Duodenal mucosa (tissue), 2 donors: ENCODE data around the gene CREBRF.
"Not testable (repeated sequence)": the region's sequence is repeated elsewhere in the genome, so short reads cannot be mapped to it uniquely, and the experiment has no call there.

Source experiments
- H3K27ac ChIP-seq: one replicate; pipeline ENCODE4 v1.7.0; 2013; ENCODE audit warnings: low read depth, low read length
- H3K27me3 ChIP-seq, 2 donors: one replicate each; pipeline ENCODE4 v1.7.0; 2013; ENCODE audit warnings: low read length in 2 of 2, control low read depth in 1 of 2; ENCODE audit not compliant: insufficient read depth in 2 of 2, control insufficient read depth in 1 of 2
- H3K36me3 ChIP-seq, 2 donors: one replicate each; pipeline ENCODE4 v1.7.0; 2013; ENCODE audit warnings: low read length in 2 of 2, control low read depth in 1 of 2; ENCODE audit not compliant: insufficient read depth in 2 of 2, control insufficient read depth in 1 of 2
- H3K4me1 ChIP-seq, 2 donors: one replicate each; pipeline ENCODE4 v1.7.0; 2013; ENCODE audit warnings: low read length in 2 of 2, control low read depth in 1 of 2; ENCODE audit not compliant: insufficient read depth in 2 of 2, control insufficient read depth in 1 of 2
- H3K4me3 ChIP-seq, 2 donors: one replicate each; pipeline ENCODE4 v1.7.0; 2013; ENCODE audit warnings: low read length in 2 of 2, low read depth in 1 of 2
- H3K9ac ChIP-seq, 2 donors: one replicate each; pipeline ENCODE4 v1.7.0; 2013; ENCODE audit warnings: low read length in 2 of 2, low read depth in 1 of 2
- H3K9me3 ChIP-seq, 2 donors: one replicate each; pipeline ENCODE4 v1.7.0; 2013; ENCODE audit warnings: low read length in 2 of 2, control low read depth in 1 of 2; ENCODE audit not compliant: control insufficient read depth in 1 of 2

Gene CREBRF

DNA sequence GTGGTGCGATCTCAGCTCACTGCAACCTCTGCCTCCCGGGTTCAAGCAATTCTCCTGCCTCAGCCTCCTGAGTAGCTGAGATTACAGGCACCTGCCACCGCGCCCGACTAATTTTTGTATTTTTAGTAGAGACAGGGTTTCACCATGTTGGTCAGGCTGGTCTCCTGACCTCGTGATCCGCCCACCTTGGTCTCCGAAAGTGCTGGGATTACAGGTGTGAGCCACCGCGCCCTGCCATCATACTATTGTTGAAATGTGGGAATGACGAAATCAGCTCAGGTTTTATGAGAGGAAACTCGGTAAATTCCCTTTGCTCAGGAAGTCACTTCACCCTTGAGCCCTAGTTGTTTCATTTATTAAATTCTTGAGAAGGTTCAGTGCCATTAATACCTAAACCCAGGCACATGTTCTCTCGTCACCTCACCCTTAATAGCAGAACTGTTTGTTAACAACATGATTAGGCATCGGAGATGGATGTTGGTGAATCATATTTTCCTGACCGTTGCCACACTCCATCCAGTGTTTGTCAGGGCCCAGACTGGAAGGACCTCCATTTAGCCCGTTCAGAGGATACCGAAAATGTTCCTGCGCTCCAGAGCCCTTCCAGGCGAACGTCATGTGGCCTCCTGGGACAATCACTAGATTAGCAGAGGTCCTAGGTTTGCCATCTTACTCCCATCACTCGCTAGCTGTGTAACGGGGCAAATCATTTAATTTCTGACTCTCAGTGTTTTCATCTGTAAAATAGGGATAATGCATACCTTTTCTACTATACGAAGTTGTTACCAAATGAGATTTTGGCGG is 20.0 kb upstream of the CREBRF start:
- H3K9me3 ChIP-seq: no peaks in the 10 kb centered on the region
- no peak overlapping the region for H3K9ac ChIP-seq
- H3K27me3 ChIP-seq: no peaks in the 10 kb centered on the region
- H3K4me1 ChIP-seq: peaks cover 10 to 14% of the 10 kb centered on the region in 2 donors
- peaks cover 0 to 17% of the 10 kb centered on the region in 2 donors for H3K36me3 ChIP-seq
- H3K27ac ChIP-seq: peak overlapping the region; percentile 64
- no peak overlapping the region for H3K4me3 ChIP-seq

DNA sequence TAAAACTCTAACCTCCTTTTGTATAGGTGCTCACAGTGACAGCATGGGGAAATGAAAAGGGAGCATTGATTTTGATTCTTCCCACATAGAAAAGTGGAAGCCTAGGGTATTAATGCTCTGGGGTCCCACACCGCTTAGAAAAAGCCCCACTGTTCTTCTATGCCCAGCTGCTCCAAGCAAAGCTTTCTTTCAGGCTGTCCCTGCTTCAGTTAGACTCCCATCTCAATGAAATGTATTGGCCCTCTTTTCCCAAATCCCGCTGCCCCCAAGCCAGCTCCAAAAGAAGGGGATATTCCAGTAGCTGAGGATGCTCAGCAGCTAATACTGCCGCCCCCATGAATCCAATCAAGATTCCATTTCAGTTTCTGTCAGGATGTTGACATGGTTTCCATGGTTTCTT is 17.0 kb upstream of the CREBRF start:
- Histone ChIP-seq H3K4me3 (no peak overlapping the region), H3K4me1 (peaks cover 10 to 11% of the 10 kb centered on the region in 2 donors), H3K27ac (no peak overlapping the region), H3K27me3 (no peaks in the 10 kb centered on the region), H3K9ac (no peak overlapping the region), H3K36me3 (peaks cover 0 to 9% of the 10 kb centered on the region in 2 donors), H3K9me3 (no peaks in the 10 kb centered on the region)

DNA sequence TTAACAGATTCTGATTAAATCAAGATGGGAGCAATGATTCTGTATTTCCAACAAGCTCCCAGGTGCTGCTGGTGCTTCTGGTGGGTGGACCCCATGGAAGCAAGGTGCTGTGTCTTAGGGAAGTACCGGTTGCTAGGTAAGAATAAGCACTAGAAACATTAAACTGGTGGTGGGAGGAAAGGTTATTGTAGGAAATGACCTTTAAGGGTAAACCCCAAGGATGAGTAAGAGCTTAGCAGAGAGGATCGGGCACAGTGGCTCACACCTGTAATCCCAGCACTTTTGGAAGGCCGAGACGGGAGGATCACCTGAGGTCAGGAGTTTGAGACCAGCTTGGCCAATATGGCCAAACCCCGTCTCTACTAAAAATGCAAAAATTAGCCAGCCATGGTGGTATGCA is 16.2 kb upstream of the CREBRF start:
- no peak overlapping the region for H3K9ac ChIP-seq
- H3K36me3 ChIP-seq: peaks cover 0 to 1% of the 10 kb centered on the region in 2 donors
- H3K27me3 ChIP-seq: no peaks in the 10 kb centered on the region
- no peaks in the 10 kb centered on the region for H3K9me3 ChIP-seq
- H3K4me1 ChIP-seq: peaks cover 5 to 10% of the 10 kb centered on the region in 2 donors
- no peak overlapping the region for H3K4me3 ChIP-seq
- H3K27ac ChIP-seq: no peak overlapping the region

DNA sequence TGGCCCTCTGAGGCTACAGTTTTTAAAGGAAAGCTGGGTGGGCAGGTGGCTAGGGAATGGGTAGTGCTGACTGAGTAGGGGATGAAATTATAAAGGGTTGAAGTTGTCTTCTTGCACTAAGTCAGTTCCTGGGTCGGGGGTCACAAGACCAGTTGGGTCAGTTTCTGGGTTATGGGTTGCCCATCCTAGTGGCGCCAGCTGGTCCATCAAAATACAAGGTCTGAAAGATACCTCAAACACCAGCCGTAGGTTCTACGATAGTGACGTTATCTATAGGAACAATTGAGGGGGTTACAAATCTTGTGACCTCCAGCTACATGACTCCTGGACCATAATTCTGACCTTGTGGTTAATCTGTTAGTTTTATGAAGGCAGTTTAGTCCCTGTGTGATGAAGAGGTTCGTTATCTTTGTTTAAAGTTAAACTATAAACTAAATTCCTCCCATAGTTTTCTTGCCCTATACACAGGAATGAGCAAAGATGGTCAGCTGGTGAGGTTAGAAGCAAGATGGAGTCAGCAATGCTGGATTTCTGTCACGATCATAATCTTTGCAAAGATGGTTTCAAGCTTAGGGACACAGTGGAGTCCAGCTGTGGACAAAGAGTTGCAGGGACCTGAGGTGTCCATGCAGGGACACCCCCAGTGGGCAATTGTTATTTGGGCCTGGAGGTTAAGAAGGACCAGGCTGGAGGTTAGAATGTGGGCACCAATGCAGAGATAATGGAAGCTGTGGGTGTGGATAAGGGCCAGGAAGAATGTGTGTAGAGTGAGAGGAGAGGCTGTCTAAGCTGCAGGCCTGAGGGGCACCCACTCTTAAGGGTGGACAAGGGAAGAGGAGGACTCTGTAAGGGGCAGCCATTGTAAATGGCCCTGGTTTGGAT is 14.0 kb upstream of the CREBRF start:
- no peaks in the 10 kb centered on the region for H3K27me3 ChIP-seq
- no peak overlapping the region for H3K9ac ChIP-seq
- H3K27ac ChIP-seq: no peak overlapping the region
- H3K4me1 ChIP-seq: no peaks in the 10 kb centered on the region
- H3K4me3 ChIP-seq: no peak overlapping the region
- H3K36me3 ChIP-seq: no peaks in the 10 kb centered on the region
- H3K9me3 ChIP-seq: no peaks in the 10 kb centered on the region

DNA sequence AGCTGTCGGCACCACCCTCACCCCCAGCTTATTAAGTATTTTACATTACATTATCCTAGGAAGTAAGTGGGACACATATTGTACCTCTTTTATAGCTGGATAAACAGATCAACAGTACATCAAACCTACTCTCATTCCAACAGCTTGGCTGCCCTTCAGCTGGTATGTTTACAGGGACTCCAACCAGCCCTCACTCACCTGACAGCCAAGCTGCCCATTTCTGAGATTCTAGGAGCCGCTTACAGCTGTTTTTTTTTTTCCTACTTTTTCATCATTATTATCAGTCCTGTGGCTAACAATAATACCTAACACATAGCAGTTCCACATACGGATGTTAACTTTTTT is 13.4 kb upstream of the CREBRF start:
- H3K9ac ChIP-seq: no peak overlapping the region

DNA sequence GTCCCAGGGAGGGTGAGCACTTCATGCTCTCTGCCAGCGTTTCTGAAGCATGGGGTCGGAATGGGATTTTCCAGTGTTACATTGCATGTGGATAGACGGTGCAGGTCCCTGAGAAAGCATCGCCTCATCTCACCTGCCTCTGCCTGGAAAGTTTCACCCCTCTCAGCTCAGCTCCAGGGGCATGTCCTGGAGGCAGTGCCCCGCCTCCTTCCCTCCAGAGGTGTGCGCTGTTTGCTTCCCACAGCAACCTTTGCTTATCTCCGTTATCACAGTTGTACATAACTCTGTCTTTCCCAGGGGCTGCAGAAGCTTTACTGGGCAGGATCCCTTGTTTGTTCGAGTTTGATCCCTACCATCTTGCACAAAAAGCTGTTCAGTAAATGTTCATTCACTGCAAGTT is 10.7 kb upstream of the CREBRF start:
- Histone ChIP-seq H3K9ac (no peak overlapping the region), H3K36me3 (no peaks in the 10 kb centered on the region), H3K4me3 (no peak overlapping the region), H3K27ac (no peak overlapping the region), H3K4me1 (no peaks in the 10 kb centered on the region), H3K27me3 (no peaks in the 10 kb centered on the region), H3K9me3 (no peaks in the 10 kb centered on the region)

More for the DNA sequence above, 13.4 kb upstream of the CREBRF start:
- Histone ChIP-seq H3K27me3 (no peaks in the 10 kb centered on the region), H3K27ac (no peak overlapping the region), H3K9me3 (no peaks in the 10 kb centered on the region), H3K4me3 (no peak overlapping the region), H3K4me1 (no peaks in the 10 kb centered on the region), H3K36me3 (no peaks in the 10 kb centered on the region)

DNA sequence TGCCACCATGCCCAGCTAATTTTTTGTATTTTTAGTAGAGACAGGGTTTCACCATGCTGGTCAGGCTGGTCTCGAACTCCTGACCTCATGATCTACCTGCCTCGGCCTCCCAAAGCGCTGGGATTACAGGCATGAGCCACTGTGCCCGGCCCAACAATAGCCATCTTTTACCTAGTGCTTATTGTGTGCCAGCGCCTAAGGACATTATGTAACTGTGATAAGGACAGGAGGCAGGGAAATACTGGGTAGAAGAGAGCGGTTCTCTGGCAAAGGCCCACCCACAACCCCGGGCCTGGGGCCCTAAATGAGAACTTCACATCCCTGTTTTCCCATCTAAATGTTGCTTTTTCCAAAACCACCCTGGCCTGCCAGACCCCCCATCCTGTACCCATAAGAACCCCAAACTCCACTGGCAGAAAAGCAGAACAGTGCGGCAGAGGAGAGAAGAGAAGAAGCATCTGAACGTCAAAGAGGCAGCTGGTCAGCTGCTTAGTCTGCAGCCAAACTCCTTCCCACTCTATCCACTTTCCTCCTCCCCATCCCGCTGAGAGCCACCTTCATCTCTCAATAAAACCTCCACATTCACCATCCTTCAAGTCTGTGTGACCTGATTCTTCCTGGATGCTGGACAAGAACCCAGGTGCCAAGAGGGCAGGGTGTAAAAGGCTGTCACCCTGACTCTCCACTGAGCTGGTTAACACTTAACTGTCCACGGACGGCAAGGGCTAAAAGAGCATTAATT is 8.9 kb upstream of the CREBRF start:
- not testable (repeated sequence) for H3K4me1 ChIP-seq, H3K36me3 ChIP-seq, H3K27ac ChIP-seq, H3K9ac ChIP-seq, H3K9me3 ChIP-seq, H3K4me3 ChIP-seq, H3K27me3 ChIP-seq

DNA sequence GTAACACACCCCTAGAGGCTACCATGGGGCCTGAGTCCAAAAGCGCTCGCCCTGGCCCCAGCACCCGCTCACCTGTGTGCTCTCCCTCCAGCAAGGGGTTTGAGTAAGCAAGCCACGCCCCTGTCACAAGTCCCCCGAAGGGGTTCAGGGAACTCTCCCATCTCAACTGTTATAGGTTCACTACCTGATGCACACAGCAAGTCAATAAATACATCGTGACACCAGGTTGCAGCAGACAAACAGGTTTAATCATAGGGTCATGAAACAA is 8.4 kb upstream of the CREBRF start:
- Histone ChIP-seq H3K4me1 (no peaks in the 10 kb centered on the region), H3K9me3 (no peaks in the 10 kb centered on the region), H3K4me3 (no peak overlapping the region), H3K27me3 (no peaks in the 10 kb centered on the region), H3K36me3 (no peaks in the 10 kb centered on the region), H3K9ac (no peak overlapping the region), H3K27ac (no peak overlapping the region)

DNA sequence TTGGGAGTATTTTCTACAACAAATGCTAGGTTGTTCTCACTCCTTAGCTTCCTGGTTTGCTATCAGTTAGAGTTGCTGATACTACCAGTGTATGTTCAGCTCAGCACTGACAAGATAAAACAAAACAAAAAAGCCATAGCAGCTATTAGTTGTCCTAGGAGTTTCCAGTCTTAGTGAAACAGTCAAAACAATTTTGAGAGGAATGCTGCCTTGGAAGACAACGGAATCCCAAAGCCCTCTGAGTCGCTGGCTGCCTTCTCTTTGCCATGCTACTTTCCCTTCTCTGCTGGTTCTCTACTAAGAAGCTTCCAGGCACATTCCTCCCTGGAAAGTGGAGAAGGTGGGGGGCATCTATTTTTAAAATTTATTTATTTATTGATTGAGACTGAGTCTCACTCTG is 5.4 kb upstream of the CREBRF start:
- no peak overlapping the region for H3K9ac ChIP-seq
- H3K4me3 ChIP-seq: no peak overlapping the region
- H3K27ac ChIP-seq: no peak overlapping the region
- no peaks in the 10 kb centered on the region for H3K36me3 ChIP-seq
- H3K9me3 ChIP-seq: no peaks in the 10 kb centered on the region
- H3K4me1 ChIP-seq: peaks cover 4 to 9% of the 10 kb centered on the region in 2 donors
- no peaks in the 10 kb centered on the region for H3K27me3 ChIP-seq

DNA sequence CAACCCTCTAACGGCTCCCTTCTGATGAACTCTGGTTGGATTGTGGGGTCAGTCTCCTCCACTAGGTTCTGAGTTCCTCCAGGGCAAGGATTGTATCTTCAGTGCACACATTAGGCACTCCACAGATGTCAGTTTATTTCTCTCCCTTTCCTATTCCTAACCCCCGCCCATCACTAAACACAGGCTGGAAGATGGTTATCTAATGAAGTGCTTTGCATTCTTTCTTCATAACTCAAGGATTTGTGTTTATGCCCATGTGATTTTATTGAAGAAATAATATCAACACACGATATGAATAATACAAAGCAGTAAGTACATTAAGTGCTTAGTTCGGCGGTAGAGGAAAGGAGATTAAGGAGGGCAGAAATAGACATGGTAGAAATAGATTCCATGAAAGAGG is 4.4 kb upstream of the CREBRF start:
- no peaks in the 10 kb centered on the region for H3K27me3 ChIP-seq
- peaks cover 4 to 10% of the 10 kb centered on the region in 2 donors for H3K4me1 ChIP-seq
- H3K4me3 ChIP-seq: no peak overlapping the region
- H3K9ac ChIP-seq: no peak overlapping the region
- no peaks in the 10 kb centered on the region for H3K9me3 ChIP-seq
- H3K27ac ChIP-seq: no peak overlapping the region
- no peaks in the 10 kb centered on the region for H3K36me3 ChIP-seq
